ENCODE measurements around the gene UTS2R. TPM values are rescaled to one million over a fixed set of nuclear protein-coding genes. Genes with fewer than 3 reads are reported as not detected.

UTS2R gene
- total RNA-seq, 4 donors from 2014 or later: not detected

GRCh38 chr17:82424001-82424862, 52.7 kb downstream of the UTS2R start:
- Histone ChIP-seq H3K36me3 (peaks cover 0 to 14% of the 10 kb centered on the region in 2 donors), H3K9me3 (no peaks in the 10 kb centered on the region), H3K4me1 (peaks cover 3 to 5% of the 10 kb centered on the region in 2 donors), H3K4me3 (peak overlapping the region in 1 of 4 donors; percentile 17), H3K27ac (peak overlapping the region in 2 of 4 donors; percentile 53 to 57), H3K27me3 (no peaks in the 10 kb centered on the region)
- ATAC-seq (peak; percentile 55 to 72), DNase-seq (peak in 1 of 2 donors; percentile 47)
- no peak for TF ChIP-seq POLR2A (IDR thresholded peaks at IDR 0.05)
- TF ChIP-seq CTCF (IDR thresholded peaks at IDR 0.05 in 4 of 5, conservative IDR thresholded peaks at IDR 0.05 in 1 of 5): peak in 2 of 5 experiments; percentile 5 to 49
- in situ Hi-C loops (cut with MboI; ENCODE audit: low sequenced_read_pairs in 4 of 4): loop anchor here in 1 of 4 donors (5.0 kb wide), 1 partner anchor 72 kb away; no protein-coding TSS in a partner anchor
- intact Hi-C loops (cut with DNase I; ENCODE audit: low total_unique reads): no loop called here

- intact Hi-C loops (cut with DNase I; ENCODE audit: low total_unique reads): no loop called here
- Histone ChIP-seq H3K36me3 (peaks cover 0 to 19% of the 10 kb centered on the region in 2 donors), H3K9me3 (no peaks in the 10 kb centered on the region), H3K4me3 (no peak overlapping the region), H3K27me3 (no peaks in the 10 kb centered on the region), H3K27ac (no peak overlapping the region), H3K4me1 (no peaks in the 10 kb centered on the region)
- no peak for DNase-seq
- no peak for ATAC-seq
- no peak for TF ChIP-seq POLR2A (IDR thresholded peaks at IDR 0.05)
- no peak for TF ChIP-seq CTCF (IDR thresholded peaks at IDR 0.05 in 4 of 5, conservative IDR thresholded peaks at IDR 0.05 in 1 of 5)
- in situ Hi-C loops (cut with MboI; ENCODE audit: low sequenced_read_pairs in 4 of 4): loop anchor here in 1 of 4 donors (5.0 kb wide), 1 partner anchor 73 kb away; no protein-coding TSS in a partner anchor
These were observed 53.2 kb downstream of the UTS2R start for GRCh38 chr17:82424863-82425159.

Other genes with a start within 250 kb of the UTS2R start
- gene CCDC57, start 158.9 kb upstream of the UTS2R start, total RNA-seq: 10 to 100 TPM in 1 of 4 donors, 1 to 10 TPM in 3; 3.7 to 11.3 (median 5.1) TPM
- gene SLC16A3, start 142.7 kb upstream of the UTS2R start, total RNA-seq: 100 to 1,000 TPM in 2 of 4 donors, 10 to 100 TPM in 2; 46.0 to 173 (median 126) TPM
- 10 to 100 TPM; 34.0 to 55.2 (median 47.3) TPM for gene CSNK1D, start 98.1 kb upstream of the UTS2R start, total RNA-seq
- gene CD7, start 54.2 kb upstream of the UTS2R start, total RNA-seq: 1 to 10 TPM in 1 of 4 donors, not detected in 3; 1.7 TPM
- 1 to 10 TPM; 3.3 to 9.5 (median 5.6) TPM for gene SECTM1, start 38.0 kb upstream of the UTS2R start, total RNA-seq
- under 1 TPM in 1 of 4 donors, not detected in 3; 0.40 TPM for gene TEX19, start 12.5 kb upstream of the UTS2R start, total RNA-seq
- gene HEXD, start 46.6 kb downstream of the UTS2R start, total RNA-seq: 10 to 100 TPM; 15.5 to 35.1 (median 22.5) TPM
- 10 to 100 TPM; 25.8 to 72.1 (median 27.7) TPM for gene OGFOD3, start 46.8 kb downstream of the UTS2R start, total RNA-seq
- gene CYBC1, start 79.0 kb downstream of the UTS2R start, total RNA-seq: 10 to 100 TPM; 17.3 to 29.8 (median 19.3) TPM
- 10 to 100 TPM; 29.6 to 63.4 (median 49.0) TPM for gene NARF, start 87.0 kb downstream of the UTS2R start, total RNA-seq
- gene FOXK2, start 148.0 kb downstream of the UTS2R start, total RNA-seq: 100 to 1,000 TPM in 1 of 4 donors, 10 to 100 TPM in 3; 70.7 to 109 (median 85.0) TPM